HG03469 (cell line): ENCODE data around the gene ECEL1.
"Not testable (repeated sequence)": the region's sequence is repeated elsewhere in the genome, so short reads cannot be mapped to it uniquely, and the experiment has no call there.

ENCODE experiments used
- ATAC-seq: cut with Tn5 transposase; IDR thresholded peaks from one replicate; pipeline ENCODE4 v1.9.1; 2021; ENCODE audit warnings: mild to moderate bottlenecking, moderate library complexity, moderate number of reproducible peaks; ENCODE audit not compliant: unreplicated experiment

ECEL1 gene

DNA sequence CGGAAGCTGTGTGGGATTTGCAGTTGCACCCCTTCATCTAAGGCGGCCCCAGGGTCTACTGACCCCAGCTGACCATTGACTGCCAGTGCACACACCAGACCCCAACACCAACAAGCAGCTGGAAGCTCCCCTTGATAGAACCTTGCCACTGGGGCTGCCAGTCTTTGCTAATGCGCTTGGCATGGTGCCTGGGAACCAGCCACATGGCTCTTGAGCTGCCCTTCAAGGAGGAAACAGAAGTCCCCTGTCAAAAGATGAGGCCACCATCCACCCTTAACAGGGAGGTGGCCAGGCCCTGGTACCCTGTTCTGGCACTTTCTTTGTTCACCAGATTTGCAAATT is 23.1 kb downstream of the ECEL1 start:
- no peak for ATAC-seq

- no peak for ATAC-seq
Measured at GRCh38 chr2:232463701-232464543, 23.7 kb downstream of the ECEL1 start.

- no peak for ATAC-seq
Measured at GRCh38 chr2:232460171-232460570, 27.5 kb downstream of the ECEL1 start.

- ATAC-seq = no peak
Measured at GRCh38 chr2:232459419-232460035, 28.1 kb downstream of the ECEL1 start.

- ATAC-seq = no peak
Measured at GRCh38 chr2:232458661-232459418, 28.8 kb downstream of the ECEL1 start.

- ATAC-seq = no peak
Measured at GRCh38 chr2:232458051-232458660, 29.5 kb downstream of the ECEL1 start.

DNA sequence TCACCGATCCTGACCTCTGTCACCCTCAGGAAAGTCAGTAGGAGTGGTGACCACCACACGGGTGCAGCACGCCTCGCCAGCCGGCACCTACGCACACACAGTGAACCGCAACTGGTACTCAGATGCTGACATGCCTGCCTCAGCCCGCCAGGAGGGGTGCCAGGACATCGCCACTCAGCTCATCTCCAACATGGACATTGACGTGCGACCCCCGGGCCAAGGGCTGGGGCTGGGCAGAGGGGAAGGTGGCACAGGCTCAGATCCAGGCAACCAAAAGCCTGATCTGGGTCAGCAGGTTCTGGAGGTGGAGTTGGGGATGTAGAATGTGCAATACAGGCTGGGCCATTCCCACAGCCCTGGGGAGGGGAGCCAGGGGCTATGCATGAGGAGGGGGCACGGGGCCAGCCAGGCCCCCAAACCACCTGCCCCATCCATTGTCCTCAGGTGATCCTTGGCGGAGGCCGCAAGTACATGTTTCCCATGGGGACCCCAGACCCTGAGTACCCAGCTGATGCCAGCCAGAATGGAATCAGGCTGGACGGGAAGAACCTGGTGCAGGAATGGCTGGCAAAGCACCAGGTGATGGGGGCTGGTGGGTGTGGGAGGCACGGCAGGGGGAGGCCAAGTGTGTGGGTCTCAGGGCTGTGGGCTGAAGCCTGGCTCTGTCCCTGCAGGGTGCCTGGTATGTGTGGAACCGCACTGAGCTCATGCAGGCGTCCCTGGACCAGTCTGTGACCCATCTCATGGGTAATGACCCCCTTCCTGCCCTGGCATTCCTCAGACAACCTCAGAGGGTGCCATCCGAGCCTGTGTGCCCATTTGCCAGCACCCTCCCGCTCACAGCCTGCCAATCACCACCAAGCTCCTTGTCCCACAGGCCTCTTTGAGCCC is 30.3 kb downstream of the ECEL1 start:
- ATAC-seq = no peak

DNA sequence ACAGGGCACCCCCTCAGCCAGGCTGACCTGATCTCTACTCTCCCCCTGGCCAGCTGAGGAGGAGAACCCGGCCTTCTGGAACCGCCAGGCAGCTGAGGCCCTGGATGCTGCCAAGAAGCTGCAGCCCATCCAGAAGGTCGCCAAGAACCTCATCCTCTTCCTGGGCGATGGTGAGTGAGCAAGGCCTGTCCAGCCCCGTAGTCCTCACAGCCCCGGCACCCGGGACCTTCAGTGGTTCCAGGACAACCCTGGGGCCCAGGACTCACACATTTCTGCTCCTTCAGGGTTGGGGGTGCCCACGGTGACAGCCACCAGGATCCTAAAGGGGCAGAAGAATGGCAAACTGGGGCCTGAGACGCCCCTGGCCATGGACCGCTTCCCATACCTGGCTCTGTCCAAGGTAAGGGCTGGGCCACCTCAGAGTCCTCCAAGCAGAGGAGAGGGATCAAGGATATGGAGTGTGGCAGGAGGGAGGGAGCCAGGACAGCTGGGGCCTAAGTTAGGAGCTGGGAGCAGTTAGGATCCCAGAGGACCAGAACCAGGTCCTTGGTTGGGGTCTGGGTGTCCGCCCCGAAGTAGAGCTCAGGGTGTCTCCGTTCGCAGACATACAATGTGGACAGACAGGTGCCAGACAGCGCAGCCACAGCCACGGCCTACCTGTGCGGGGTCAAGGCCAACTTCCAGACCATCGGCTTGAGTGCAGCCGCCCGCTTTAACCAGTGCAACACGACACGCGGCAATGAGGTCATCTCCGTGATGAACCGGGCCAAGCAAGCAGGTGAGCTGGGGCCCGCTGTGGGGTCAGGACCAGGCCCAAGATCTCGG is 31.1 kb downstream of the ECEL1 start:
- no peak for ATAC-seq

DNA sequence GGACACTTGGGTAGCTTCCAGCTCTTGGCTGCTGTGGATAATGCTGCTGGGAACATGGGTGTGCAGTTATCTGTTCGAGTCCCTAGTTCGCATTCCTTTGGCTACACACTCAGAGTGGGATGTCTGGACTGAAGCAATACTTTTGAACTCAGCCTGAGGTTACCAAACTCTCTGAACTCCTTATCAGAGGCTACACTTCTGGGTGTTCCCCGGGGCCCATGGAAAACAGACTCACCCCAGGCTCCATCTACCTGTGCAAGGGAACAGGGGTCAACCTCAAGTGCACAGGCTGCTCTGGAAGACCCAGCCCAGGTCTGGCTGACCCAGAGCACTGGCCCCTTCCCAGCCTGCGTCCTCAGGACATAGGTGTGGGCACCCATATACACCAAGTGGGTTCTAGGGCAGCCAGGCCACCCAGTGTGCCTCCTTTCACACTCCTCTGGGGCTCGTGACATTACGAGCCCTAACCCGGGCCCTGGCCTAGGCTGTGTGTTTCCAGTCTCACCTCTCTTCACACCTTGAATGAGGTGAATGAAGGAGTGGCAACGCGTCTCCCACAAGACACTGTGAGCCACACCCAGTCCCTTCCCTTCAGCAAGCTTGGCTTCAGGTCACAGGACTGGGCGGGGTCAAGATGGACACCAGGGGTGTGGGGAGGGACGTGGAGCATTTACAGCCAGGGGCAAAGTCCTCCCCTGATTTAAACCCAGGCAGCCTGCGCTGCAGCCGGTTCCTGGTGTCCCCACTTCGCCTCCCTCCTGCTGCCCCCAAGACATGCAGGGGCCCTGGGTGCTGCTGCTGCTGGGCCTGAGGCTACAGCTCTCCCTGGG is 32.0 kb downstream of the ECEL1 start, which contains the start of gene ALPI:
Gene ALPI, plus strand, starts transcription at position 728 of the 830 bp plus-strand sequence. Its CDS starts 47 bp downstream, at position 775.
- no peak for ATAC-seq

DNA sequence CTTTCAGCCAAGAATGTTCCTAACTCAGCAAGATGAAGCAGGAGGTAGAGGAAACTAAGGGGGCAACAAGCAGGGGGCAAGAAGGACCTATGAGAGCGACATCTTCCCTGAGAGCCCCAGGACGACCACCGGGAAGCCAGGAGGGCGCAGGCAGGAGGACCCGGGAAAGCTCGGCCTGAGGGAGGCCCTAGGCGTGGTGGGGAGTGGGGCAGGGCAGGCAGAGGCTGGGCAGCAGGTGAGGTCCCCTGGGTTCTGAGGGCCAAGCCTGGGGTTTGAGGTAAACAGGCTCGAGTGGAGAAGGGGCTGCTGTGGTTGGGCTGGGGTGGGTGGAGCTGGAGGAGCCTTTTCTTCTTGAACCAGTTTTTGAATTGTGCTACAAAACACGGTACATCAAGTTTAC is 33.0 kb downstream of the ECEL1 start:
- ATAC-seq = no peak

DNA sequence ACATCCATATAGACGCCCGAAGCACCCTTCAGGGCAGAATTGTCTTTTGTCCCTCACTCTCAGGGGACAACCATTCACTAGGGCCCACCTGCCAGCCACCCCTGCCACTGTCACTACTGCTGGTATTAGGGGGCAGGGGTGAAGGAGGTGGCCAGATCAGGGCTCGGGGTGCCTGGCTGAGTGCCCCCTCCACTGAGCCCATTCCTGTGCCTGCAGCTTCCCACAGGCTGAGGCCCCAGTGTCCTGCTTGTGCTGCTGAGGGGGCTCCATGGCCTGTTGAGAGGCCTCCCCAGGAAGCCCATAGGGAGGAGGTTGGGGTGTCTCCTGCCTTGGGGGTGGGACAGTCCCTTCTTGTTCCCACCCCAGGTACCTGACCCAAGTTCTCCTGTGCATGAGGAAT is 36.0 kb downstream of the ECEL1 start:
- ATAC-seq = not testable (repeated sequence)

- ATAC-seq = no peak
Measured at GRCh38 chr2:232449964-232450363, 37.7 kb downstream of the ECEL1 start.

- no peak for ATAC-seq
Measured at GRCh38 chr2:232448304-232448690, 39.3 kb downstream of the ECEL1 start.

DNA sequence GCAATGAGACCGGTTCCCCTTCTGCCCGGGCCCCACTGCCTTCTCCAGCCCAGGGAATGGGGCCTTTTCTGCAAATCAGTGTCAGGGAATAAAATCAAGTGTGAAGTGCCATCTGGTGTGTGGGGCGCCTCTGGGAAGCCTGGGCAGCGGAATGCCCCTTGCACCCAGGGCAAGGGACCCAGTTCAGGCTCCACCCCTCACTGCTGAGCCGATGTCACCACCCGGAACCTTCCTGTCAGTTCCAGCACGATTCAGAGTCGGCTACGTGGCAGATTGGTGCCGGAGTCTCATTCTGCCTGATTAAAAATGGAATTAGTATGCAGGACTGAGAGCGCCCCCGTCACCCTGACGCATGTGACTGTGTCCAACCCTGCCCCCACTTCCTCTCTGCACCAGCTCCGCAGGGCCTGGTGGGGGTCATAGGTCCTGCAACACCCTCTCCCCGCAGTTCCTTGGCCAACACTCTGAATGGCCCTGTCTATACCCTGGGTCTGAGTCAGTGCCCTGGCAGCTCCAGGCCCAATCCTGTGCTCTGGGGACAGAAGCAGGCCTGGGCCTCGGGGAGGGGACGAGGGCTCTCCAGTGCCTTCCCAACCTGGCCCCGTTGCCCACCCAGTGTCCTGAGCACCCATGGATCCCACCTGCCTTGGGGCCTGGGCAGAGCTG is 39.9 kb downstream of the ECEL1 start:
- no peak for ATAC-seq

DNA sequence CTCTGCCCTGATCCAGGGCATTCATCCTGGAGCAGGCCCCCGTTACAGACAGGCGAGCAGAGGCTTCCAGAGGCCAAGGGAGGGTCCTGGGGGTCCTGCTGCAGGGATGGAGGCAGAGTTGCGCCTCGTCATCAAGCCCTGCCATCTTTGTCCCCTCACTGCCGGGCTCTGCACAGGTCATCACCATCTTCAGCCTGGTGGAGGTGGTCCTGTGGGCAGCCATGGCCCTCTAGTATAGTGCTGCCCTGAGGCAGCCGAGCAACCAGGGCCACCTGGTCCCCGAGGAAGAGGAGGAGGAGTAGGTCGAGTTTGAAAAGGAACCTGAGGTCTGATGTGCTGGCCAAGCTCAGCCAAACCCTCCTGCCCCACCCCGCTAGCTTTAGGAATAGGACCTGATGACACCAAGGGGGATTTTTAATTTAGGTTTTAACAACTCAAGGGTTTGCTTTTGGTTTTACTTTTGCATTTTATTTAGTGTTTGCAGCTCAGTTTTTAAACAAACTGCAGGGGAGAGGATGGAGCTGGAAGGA is 40.5 kb downstream of the ECEL1 start:
- ATAC-seq = no peak

- ATAC-seq = not testable (repeated sequence)
Measured at GRCh38 chr2:232446266-232446777, 41.3 kb downstream of the ECEL1 start.

DNA sequence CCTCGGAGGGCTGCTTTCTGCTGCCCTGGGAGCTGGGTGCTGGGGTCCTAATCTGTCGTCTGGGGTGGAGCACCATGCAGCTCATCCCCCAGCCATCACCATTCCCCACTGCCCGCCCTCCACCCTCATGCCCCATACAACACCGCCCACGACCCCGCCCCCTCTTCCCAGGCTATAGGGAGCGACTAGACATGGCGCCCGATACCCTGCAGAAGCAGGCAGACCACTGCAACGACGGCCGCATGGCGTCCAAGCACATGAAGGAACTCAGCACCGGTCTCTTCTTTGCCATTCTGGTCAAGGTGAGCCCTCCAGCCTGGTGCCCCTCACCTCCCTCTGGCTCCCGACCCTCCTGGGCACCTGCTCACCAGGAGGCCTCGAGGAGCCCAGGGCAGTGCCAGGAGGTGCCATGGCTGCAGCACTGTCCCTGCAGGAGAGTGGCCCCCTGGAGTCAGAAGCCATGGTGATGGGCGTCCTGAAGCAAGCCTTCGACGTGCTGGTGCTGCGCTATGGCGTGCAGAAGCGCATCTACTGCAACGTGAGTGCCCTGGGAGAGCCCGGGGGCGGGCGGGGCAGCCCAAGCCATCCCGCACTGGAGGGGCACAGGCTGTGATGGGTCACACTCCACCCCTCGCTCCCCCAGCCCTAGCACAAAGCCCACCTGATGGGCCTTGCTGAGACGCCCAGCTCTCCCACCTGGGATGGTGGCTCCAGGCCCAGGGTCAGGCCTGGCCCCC is 42.3 kb downstream of the ECEL1 start:
- not testable (repeated sequence) for ATAC-seq
